Activated CD8-positive, alpha-beta memory T cell treated with anti-CD3 and anti-CD28 coated beads for 24 hours (primary cell): ENCODE results near the gene ETS2.
"Not testable (repeated sequence)": the region's sequence is repeated elsewhere in the genome, so short reads cannot be mapped to it uniquely, and the experiment has no call there.

Experiments used
- DNase-seq: peaks from one replicate; pipeline ENCODE4 v3.0.0-alpha.2; 2020

The ETS2 gene

GRCh38 chr21:38839328-38840286 is 33.9 kb downstream of the ETS2 start:
- no peak for DNase-seq

DNA sequence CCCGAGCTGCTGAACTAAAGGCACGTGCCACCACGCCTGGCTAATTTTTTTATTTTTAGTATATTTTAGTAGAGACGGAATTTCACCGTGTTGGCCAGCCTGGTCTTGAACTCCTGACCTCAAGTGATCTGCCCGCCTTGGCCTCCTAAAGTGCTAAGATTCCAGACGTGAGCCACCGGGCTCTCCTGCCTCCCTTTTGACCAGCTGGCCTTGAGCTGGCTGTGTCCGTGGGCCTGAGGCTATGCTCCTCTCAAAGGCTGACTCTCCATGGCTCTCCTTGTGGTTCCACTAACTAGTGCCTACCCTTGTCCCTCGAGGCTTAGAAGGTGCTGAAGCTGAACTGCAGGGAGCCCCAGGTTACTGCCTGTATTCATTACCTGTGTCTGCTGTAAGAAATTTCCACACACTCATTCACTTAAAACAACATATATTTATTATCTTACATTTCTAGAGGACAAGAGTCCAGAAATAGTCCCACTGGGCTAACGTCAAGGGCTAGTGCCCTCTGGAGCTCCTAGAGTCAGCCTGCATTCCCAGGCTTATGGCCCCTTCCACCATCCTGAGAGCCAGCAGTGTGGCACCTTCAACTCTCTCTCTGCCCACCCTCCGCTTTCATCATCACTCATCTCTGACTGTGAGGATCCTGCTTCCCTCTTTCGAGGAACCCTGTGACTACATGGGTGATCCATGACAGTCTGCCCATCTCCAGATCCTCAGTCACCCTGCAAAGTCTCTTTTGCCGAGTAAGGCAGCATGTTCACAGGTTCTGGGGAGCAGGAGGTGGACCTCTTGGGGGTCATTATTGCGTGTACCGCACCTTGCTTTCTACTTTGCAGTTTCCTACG is 34.9 kb downstream of the ETS2 start:
- no peak for DNase-seq

DNA sequence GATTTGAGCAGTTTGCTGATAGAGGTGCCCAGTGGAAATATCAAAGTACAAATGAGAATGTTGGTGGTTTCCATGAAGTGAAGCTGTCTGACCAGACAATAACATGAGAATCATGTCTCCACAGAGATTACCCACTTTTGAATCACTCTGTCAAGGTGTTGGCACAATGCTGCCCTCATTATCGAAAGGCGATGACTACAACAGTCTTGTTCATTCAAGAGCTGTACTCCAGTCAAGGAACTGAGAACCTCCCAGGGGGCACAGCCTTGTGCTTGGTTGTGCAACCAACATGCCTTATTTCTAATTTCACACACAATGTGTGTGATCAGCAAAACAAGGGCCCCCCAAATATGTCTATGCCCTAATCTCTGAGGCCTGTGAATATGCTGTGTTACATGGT is 35.7 kb downstream of the ETS2 start:
- DNase-seq = no peak

DNA sequence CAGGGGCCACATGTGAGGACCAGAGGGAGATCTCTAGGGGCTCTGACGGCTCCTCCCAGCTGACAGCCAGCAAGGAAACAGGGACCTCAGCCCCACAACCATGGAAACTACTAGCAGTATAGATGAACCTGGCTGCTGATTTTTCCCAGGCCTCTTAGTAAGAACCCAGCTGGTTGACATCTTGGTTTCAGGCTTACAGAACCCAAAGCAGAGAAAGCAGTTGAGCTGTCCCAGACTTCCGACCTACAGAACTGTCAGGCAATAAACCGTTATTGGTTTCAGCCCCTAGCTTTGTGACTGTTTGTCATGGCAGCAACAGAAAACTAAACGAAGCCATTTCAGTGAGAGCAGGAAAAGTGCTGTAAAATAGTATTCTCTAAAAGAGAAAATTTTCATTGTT is 36.4 kb downstream of the ETS2 start:
- no peak for DNase-seq

GRCh38 chr21:38843379-38843778 is 37.6 kb downstream of the ETS2 start:
- no peak for DNase-seq

GRCh38 chr21:38843806-38844503 is 38.2 kb downstream of the ETS2 start:
- DNase-seq = no peak

- not testable (repeated sequence) for DNase-seq
Observed at GRCh38 chr21:38845374-38845773, 39.6 kb downstream of the ETS2 start.

DNA sequence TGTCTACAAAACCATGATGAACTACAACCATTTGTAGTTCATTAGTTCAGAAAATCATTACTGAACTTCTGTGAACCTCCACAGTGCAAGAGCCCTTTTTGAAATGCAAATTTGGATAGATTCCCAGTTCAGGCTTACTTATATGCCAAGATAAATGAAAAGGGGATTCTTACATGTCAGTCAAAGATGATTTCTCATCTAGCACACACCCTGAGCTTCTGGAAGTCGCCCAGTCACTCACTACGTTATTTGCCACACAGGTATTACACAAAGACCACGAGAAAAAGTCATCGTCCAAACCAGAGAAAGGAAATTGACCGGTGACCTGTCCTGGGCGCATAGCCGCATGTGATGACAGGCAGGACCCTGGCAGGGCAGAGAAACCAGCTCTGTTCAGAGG is 41.8 kb downstream of the ETS2 start:
- no peak for DNase-seq

DNA sequence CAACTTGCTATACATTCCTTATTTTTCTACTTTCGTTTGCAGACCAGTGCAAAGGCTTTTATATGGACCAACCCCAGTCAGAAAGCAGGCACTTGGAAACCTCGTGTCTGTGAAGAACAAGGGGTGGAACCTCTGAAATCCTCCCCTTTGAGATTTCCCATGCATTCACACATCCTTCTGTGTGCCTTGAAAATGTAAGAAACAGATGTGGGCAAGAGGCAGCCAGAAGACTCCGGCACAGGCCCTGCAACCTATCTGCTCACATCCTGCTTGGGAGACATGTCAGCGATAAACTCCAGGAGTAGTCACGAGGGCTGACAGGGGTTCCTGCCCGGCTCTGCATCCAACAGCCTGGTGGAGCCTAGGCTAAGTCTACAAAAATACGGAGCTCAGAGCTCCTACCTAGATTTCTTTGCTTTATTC is 42.5 kb downstream of the ETS2 start:
- DNase-seq = no peak

DNA sequence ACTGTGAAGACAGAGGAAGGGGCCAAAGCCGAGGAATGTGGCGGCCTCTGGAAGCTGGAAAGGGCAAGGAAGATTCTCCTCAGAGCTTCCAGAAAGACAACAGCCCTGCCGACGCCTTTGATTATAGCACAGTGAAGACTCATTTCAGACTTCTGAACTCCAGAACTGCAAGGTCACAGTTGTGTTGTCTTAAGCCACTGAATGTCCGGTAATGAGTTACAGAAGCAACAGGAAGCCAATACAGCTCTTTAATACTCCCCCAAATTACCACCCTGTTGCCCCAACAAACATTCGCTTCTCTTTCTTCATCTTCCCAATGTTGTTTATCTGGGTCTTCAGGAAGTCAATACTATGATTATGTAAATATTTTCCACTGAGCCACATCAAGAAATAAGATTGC is 44.0 kb downstream of the ETS2 start:
- no peak for DNase-seq

DNA sequence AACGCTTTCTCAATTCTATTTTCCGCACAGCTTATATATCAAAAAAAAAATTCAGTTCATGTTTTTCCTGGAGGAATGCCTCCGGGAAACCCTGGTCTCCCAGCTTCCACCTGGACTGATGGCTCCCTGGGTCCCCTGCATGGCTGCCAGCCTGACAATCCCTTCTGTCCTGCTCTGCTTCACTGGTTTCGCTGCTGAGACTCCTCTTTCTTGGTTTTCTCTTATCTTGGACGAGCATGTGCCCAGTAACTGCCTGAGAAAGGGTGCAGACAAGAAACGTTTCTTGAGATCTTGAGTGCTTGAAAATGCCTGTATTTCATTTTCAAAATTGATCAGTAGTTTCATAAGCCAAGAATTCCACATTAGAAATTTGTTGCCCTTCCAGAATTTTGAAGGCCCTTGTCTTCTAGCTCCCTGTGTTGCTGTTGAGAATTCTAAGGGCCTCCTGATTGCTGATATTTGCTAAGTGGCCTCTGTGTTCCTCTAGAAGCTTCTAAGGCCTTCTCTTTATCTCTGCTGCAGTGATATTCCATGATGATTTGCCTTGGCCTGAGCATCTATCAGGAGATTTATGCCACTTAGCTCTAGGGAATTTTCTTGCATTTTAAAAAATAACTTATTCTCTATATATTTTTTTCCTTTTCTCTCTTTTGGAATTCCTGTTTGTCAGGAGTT is 44.7 kb downstream of the ETS2 start:
- no peak for DNase-seq

GRCh38 chr21:38851101-38851500 is 45.4 kb downstream of the ETS2 start:
- no peak for DNase-seq

GRCh38 chr21:38852278-38852677 is 46.5 kb downstream of the ETS2 start:
- no peak for DNase-seq

- DNase-seq = no peak
Observed at GRCh38 chr21:38852708-38853107, 47.0 kb downstream of the ETS2 start.

GRCh38 chr21:38853421-38853919 is 47.7 kb downstream of the ETS2 start:
- DNase-seq = no peak

DNA sequence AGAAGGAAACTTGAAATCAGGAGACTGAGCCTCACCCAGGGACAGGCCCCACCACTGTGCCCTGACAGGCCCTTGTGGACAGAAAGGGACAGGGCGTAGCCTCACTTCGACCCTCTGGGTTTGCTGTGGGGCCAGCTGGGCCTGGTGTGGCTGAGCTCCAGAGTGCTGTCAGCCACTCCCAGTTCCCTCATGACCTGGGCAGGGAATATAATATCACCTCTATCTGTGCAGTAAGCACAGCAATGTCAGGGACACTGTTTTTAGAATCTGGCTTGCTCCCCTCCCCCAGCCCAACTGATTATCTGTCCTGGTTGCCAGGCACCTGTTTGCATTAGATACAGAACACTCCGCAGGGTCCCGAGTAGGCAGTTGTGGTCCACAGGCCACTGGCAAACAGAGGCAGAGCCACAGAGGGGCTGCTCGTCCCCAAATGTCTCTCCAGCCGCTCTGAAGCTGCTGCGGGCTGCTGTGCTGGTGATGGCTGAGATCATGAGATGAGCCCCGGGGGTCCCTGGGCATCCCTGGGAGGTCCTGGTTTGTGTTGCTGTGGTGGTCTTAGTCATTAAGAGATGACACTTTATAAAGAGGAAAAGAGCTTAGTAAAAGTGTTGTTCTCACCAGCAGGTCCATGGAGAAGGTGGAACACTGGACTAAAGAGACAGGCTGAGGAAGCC is 51.6 kb downstream of the ETS2 start:
- no peak for DNase-seq

- DNase-seq = no peak
Observed at GRCh38 chr21:38858026-38858811, 52.5 kb downstream of the ETS2 start.

DNA sequence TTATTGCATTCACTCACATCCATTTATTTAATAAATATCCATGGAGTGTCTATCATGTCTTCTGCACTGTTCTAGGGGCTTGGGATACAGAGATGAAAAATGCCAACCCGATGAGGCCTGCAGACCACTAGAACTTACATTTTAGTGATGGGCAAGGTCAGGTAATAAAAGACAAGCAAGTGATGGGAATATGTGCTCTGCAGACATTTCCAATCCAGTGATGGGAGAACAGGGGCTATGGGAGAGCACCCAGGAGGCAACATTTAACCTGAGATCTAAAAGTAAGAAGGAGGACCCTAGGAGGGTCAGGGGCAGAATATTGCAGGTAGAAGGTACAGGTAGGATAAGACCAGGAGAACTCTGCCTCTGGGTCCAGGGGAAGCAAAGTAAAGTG is 53.1 kb downstream of the ETS2 start:
- DNase-seq = no peak

DNA sequence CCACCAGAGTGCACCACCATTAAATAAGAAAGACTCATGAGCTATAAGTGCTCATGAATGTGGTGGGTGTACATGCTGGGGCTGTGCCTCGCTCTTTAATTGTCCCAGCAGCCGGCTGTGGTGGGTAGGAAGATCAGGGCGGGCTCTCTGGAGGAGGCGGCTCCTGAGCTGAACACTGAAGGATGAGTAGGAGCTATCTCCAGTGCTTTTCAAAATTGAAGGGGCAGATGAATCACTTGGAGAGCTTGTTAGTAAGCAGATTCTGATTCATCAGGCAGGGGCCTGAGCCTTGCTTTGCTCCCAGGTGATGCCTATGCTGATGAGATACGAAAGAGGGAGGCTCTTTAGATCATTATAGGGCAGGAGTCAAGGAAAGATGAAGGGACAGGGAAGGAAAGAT is 54.1 kb downstream of the ETS2 start:
- no peak for DNase-seq

DNA sequence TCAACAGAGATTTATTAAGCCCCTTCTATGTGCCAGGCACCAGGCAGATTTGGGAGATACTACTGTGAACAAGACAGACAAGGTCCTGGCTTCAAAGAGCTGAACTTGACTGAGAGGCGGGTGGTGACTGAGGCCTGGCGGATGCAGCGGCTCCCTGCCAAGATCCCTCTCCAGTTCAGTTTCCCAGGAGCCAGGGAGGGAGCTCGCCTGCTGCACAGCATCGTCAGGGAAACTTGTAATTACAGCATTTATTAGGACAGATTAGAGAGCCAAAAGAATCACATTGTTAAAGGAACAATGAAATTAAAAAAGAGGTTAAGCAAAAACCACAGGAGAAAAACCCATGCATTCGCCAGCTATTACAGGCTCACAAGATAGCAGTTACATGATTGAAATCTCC is 55.3 kb downstream of the ETS2 start:
- DNase-seq = no peak
